NB4 (cell line): ENCODE results near the gene TMEM150A.

Experiments
- DNase-seq: peaks from one replicate; pipeline ENCODE4 v3.0.0; 2010; ENCODE audit warnings: low read depth
- H3K4me3 ChIP-seq: one replicate; pipeline ENCODE4 v1.5.1; 2011; ENCODE audit warnings: mild to moderate bottlenecking, low read depth, low read length, moderate library complexity
- CTCF ChIP-seq: IDR thresholded peaks from one replicate; pipeline ENCODE4 v1.5.1; 2012; ENCODE audit warnings: low read depth, low read length
- MYC ChIP-seq: IDR thresholded peaks from 2 replicates; pipeline ENCODE4 v1.6.1; 2011; ENCODE audit warnings: low read depth, low read length
- POLR2A ChIP-seq: IDR thresholded peaks from 2 replicates; pipeline ENCODE4 v1.6.1; 2011; ENCODE audit warnings: mild to moderate bottlenecking; ENCODE audit not compliant: insufficient read length; ENCODE audit errors: extremely low read depth
- TF ChIP-seq, protein P1 (sequence below): IDR thresholded peaks from 2 replicates; pipeline ENCODE4 v1.6.1; 2011; ENCODE audit warnings: low read depth, low read length

TMEM150A gene

GRCh38 chr2:85585781-85586105 lies 16.8 kb downstream of the TMEM150A start:
- TF ChIP-seq, protein P1, sequence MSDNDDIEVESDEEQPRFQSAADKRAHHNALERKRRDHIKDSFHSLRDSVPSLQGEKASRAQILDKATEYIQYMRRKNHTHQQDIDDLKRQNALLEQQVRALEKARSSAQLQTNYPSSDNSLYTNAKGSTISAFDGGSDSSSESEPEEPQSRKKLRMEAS = no peak
- no peak for TF ChIP-seq POLR2A
- TF ChIP-seq CTCF = no peak
- TF ChIP-seq MYC = no peak
- no peak for DNase-seq
- no peak overlapping the region for H3K4me3 ChIP-seq

DNA sequence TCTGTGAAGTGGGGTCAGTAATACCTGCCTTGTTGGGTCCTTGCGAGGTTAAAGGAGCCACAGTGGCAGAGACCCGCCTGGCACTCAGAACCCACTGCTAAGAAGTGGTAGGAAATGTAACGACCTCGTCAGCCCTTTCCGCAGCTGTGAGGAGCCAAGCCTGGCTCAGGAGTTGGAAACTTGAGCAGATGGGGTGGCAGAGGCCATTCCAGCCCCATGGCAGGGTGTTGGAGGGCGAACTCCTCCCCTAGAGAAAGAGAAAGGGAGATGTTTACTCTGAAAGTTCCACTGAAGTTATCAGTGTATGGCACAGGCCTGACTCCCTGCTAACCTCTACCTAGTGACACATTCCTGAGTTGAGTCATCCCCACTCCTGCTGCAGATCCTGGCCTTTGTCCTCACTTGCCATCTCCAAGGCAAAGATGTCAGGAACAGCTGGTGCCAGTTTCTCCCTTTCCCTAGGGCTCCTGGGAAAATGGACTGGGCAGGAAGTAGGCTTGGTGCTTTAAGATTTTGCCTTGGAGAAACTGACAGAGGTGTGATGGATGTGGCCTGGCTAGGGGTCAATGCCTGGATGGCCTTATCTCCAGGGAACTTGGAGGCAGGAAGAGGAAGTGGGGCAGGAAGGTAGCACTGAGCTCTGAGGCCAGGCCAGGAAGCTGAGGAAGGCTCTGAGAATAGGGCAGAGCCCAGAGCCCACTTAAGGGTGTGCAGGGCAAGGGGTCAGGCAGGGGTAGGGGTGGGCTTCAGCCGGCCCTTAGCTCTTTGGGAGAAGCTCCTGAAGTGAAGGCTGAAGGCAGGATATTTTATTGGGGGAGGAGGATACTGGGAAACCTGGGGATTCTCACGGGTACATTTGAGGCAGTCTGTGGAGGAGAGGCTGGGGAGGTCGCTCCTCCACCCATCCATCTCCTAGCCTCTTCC lies 17.4 kb downstream of the TMEM150A start:
- TF ChIP-seq, protein P1 = no peak
- TF ChIP-seq CTCF = no peak
- H3K4me3 ChIP-seq = no peak overlapping the region
- DNase-seq = no peak

DNA sequence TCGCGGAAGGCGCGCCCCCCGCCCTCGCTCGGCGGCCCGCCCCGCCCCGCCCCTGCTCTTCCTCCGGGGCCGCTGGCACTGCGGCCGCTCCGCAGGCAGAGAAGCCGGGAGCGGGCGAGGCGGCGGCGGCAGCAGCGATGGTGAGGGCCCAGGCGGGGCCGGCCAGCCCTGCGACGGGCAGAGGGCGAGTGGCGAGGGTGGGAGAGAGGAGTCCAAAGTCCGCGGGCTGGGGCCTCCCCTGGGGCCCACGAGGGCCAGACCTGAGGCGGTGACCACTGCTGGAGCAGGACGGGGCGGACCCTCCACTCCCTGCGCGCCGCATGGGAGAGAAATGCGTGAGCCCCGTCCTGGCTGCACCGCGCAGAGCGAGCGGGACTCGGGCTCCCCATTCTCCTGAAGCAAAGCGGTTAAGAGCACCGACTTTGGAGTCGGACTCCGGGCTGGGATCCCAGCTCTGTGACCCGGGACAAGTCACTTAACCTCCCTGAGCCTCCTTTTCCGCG lies 18.1 kb downstream of the TMEM150A start, which contains the start of gene VAMP5:
TSS of gene VAMP5 (plus strand) at position 78 of the 503 bp plus-strand sequence. CDS start at position 138, 60 bp downstream.
- H3K4me3 ChIP-seq = no peak within 1 kb of the TSS
- TF ChIP-seq POLR2A = no peak
- no peak for TF ChIP-seq CTCF
- TF ChIP-seq, protein P1 = no peak
- no peak for TF ChIP-seq MYC
- no peak for DNase-seq

GRCh38 chr2:85583667-85584353 lies 18.7 kb downstream of the TMEM150A start:
- no peak for TF ChIP-seq CTCF
- TF ChIP-seq, protein P1 = no peak
- no peak for TF ChIP-seq POLR2A
- TF ChIP-seq MYC = no peak
- no peak overlapping the region for H3K4me3 ChIP-seq
- no peak for DNase-seq

GRCh38 chr2:85582492-85582891 lies 20.0 kb downstream of the TMEM150A start:
- H3K4me3 ChIP-seq = no peak overlapping the region
- TF ChIP-seq, protein P1 = no peak
- TF ChIP-seq CTCF (no peak), POLR2A (no peak), MYC (no peak)
- DNase-seq = no peak
